SU-DHL-6 (cell line): Measurements from ENCODE around the gene RAB40C.

Source experiments
- EZH2phosphoT487 ChIP-seq: fragments of 200-600 bp; sonication (generic), shearing (Covaris generic); conservative IDR thresholded peaks from 2 replicates; pipeline ENCODE4 v1.6.1; 2018; ENCODE audit warnings: mild to moderate bottlenecking, antibody characterized with exemption, low read length, moderate library complexity, mixed read lengths
- TF ChIP-seq, protein P1 (sequence below): fragments of 200-600 bp; sonication (generic); IDR thresholded peaks from one replicate; pipeline ENCODE4 v1.5.1; 2017; ENCODE audit warnings: antibody characterized with exemption, mild to moderate bottlenecking, low read length, moderate library complexity; ENCODE audit not compliant: insufficient read depth, poor library complexity, severe bottlenecking

DNA sequence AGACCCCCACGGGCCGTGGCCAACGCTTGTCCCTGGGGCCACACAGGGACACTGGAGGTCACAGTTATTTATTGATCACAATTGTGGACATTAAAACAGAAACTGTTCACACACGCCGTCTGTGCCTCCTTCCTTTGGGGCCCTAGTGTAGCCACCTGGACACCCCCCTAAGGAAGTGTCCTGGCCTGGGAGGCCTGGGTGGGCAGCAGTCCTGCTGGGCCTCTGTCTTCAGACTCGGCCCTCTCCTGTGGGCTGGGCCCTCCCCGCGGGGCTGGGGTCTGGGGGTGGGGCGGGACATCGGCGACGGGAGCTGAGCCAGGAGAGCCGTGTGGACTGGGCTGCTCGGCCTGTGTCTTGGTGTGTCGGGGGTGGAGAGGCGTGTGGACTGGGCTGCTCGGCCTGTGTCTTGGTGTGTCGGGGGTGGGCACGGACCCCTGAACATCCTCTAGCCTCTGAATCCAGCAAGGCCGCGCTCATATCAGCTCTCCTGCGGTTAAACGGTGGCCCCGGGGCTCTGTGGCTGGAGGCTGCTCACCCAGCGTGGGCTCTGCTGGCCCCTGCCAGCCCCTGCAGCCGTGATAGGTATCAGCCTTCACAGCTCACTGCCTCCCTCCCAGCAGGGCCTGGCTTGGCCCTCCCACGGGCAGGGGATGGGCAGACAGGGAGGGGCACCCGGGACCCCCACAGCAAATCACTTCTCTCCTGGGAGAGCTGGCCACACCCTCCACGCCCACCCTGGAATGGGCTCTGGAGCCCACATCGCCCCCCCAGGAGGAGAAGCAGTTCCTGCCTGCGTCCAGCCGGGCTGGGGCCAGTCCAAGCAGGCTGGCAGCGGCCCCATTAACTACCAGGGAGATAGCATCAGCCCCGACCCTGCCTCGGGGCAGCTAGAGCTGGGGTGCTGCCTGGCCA, 24.2 kb upstream of the RAB40C start:
- TF ChIP-seq, protein P1, sequence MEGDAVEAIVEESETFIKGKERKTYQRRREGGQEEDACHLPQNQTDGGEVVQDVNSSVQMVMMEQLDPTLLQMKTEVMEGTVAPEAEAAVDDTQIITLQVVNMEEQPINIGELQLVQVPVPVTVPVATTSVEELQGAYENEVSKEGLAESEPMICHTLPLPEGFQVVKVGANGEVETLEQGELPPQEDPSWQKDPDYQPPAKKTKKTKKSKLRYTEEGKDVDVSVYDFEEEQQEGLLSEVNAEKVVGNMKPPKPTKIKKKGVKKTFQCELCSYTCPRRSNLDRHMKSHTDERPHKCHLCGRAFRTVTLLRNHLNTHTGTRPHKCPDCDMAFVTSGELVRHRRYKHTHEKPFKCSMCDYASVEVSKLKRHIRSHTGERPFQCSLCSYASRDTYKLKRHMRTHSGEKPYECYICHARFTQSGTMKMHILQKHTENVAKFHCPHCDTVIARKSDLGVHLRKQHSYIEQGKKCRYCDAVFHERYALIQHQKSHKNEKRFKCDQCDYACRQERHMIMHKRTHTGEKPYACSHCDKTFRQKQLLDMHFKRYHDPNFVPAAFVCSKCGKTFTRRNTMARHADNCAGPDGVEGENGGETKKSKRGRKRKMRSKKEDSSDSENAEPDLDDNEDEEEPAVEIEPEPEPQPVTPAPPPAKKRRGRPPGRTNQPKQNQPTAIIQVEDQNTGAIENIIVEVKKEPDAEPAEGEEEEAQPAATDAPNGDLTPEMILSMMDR, result no peak
- no peak for TF ChIP-seq EZH2phosphoT487
